ENCODE results near the gene TECR. TPM values are rescaled to one million over a fixed set of nuclear protein-coding genes. Genes with fewer than 3 reads are reported as not detected.

The TECR gene
- total RNA-seq, 1 experiment from 2014 or later: 164 TPM

- H3K4me1 ChIP-seq (ENCODE audit: insufficient read depth, low read length): no peaks in the 10 kb centered on the region; the same call in 1 of the 2 replicates
- no peak for TF ChIP-seq CTCF (conservative IDR thresholded peaks at IDR 0.05)
- H3K27me3 Mint-ChIP-seq (ENCODE audit: low read depth): no peaks in the 10 kb centered on the region
- H3K9ac ChIP-seq (ENCODE audit: extremely low read depth, insufficient read length, low read length): no peak overlapping the region
- H2BK5ac ChIP-seq (ENCODE audit: insufficient read length, low read length): no peak overlapping the region
- peaks cover 25 to 41% of the 10 kb centered on the region in 2 experiments for H3K4me1 Mint-ChIP-seq
- no peak overlapping the region for H3K4me3 Mint-ChIP-seq
- H3K79me2 ChIP-seq (ENCODE audit: insufficient read depth, low read length): peaks cover 9% of the 10 kb centered on the region; the same call in 1 of the 2 replicates
- H3K18ac ChIP-seq (ENCODE audit: insufficient read length, low read depth, low read length): no peak overlapping the region
- H4K8ac ChIP-seq (replicated peaks; ENCODE audit: insufficient read length, low read depth, low read length): no peak overlapping the region
- no peak overlapping the region for H3K27ac Mint-ChIP-seq
- no peak overlapping the region for H4K91ac ChIP-seq (ENCODE audit: insufficient read length, low read depth, low read length)
- no peak overlapping the region for H4K5ac ChIP-seq (ENCODE audit: insufficient read length, low read depth, low read length)
- no peak overlapping the region for H3K14ac ChIP-seq (ENCODE audit: insufficient read depth, low read length)
- no CpG with 5 or more reads among the region's 18 CpGs for WGBS (ENCODE audit: extremely low coverage, insufficient read length, low lambda C conversion rate)
- H2AFZ ChIP-seq (ENCODE audit: low read length): no peak overlapping the region
- no peak overlapping the region for H2BK20ac ChIP-seq (ENCODE audit: low read depth, low read length, poor library complexity, severe bottlenecking)
- peak; percentile 26 for DNase-seq
- peaks cover 8% of the 10 kb centered on the region for H3K23me2 ChIP-seq (ENCODE audit: insufficient read length, low read depth, low read length, poor library complexity, severe bottlenecking)
- H2BK12ac ChIP-seq (ENCODE audit: insufficient read length, low read depth, low read length): no peak overlapping the region
- H3K4me2 ChIP-seq (ENCODE audit: insufficient read depth, insufficient read length, low read length): no peak overlapping the region
- H3K4ac ChIP-seq (ENCODE audit: low read depth, low read length): no peak overlapping the region
- no peaks in the 10 kb centered on the region for H3K9me3 ChIP-seq (ENCODE audit: control insufficient read depth, low read depth, low read length)
- no peak overlapping the region for H3K23ac ChIP-seq (ENCODE audit: insufficient read length, low read depth, low read length)
- no peak overlapping the region for H3K56ac ChIP-seq (ENCODE audit: insufficient read length, low read depth, low read length)
- no peaks in the 10 kb centered on the region for H3K79me1 ChIP-seq (ENCODE audit: insufficient read depth, low read depth, low read length, poor library complexity, severe bottlenecking)
- H3K27me3 ChIP-seq (ENCODE audit: insufficient read depth, low read length): no peaks in the 10 kb centered on the region
- H3K27ac ChIP-seq (ENCODE audit: insufficient read length, low read depth, low read length): no peak overlapping the region
- H3K9me3 Mint-ChIP-seq: no peaks in the 10 kb centered on the region
- H2BK120ac ChIP-seq (ENCODE audit: low read depth, low read length, poor library complexity, severe bottlenecking): no peak overlapping the region
- H2AK5ac ChIP-seq (ENCODE audit: insufficient read length, low read length): no peak overlapping the region
- H3K36me3 Mint-ChIP-seq (ENCODE audit: insufficient read depth in 1 of 3, low read depth in 3 of 3): peaks cover 11 to 27% (median 13%) of the 10 kb centered on the region in 3 experiments; a peak in 6 of 7 replicates
- no peak overlapping the region for H3T11ph ChIP-seq (ENCODE audit: low read length)
- H2BK15ac ChIP-seq (ENCODE audit: low read depth, low read length): no peak overlapping the region
- no peaks in the 10 kb centered on the region for H4K20me1 ChIP-seq (ENCODE audit: control insufficient read depth, insufficient read depth, insufficient read length)
Observed at GRCh38 chr19:14566712-14567077, 37.3 kb downstream of the TECR start.

All from H9 (cell line).